GM21737 (cell line): ENCODE measurements around the gene NF1.
"Not testable (repeated sequence)": the region's sequence is repeated elsewhere in the genome, so short reads cannot be mapped to it uniquely, and the experiment has no call there.

ENCODE experiments used
- ATAC-seq: cut with Tn5 transposase; IDR thresholded peaks from one replicate; pipeline ENCODE4 v1.9.1; 2021; ENCODE audit warnings: mild to moderate bottlenecking, moderate library complexity; ENCODE audit not compliant: unreplicated experiment

NF1 gene

GRCh38 chr17:31122746-31123145 is 28.0 kb downstream of the NF1 start:
- ATAC-seq: no peak

- no peak for ATAC-seq
Observed at GRCh38 chr17:31126318-31126717, 31.5 kb downstream of the NF1 start.

GRCh38 chr17:31128241-31128640 is 33.5 kb downstream of the NF1 start:
- no peak for ATAC-seq

GRCh38 chr17:31130286-31131224 is 35.8 kb downstream of the NF1 start:
- ATAC-seq: no peak

- no peak for ATAC-seq
Observed at GRCh38 chr17:31131299-31131698, 36.5 kb downstream of the NF1 start.

GRCh38 chr17:31132977-31133376 is 38.2 kb downstream of the NF1 start:
- ATAC-seq: no peak

- no peak for ATAC-seq
Observed at GRCh38 chr17:31134576-31134975, 39.8 kb downstream of the NF1 start.

GRCh38 chr17:31136319-31136718 is 41.5 kb downstream of the NF1 start:
- no peak for ATAC-seq

GRCh38 chr17:31140111-31140510 is 45.3 kb downstream of the NF1 start:
- ATAC-seq: no peak

GRCh38 chr17:31144428-31144827 is 49.7 kb downstream of the NF1 start:
- ATAC-seq: no peak

- ATAC-seq: no peak
Observed at GRCh38 chr17:31144836-31145235, 50.1 kb downstream of the NF1 start.

GRCh38 chr17:31147507-31148202 is 52.9 kb downstream of the NF1 start:
- ATAC-seq: no peak

- no peak for ATAC-seq
Observed at GRCh38 chr17:31148205-31148604, 53.4 kb downstream of the NF1 start.

GRCh38 chr17:31152271-31152670 is 57.5 kb downstream of the NF1 start:
- ATAC-seq: no peak

- no peak for ATAC-seq
Observed at GRCh38 chr17:31155208-31155810, 60.5 kb downstream of the NF1 start.

GRCh38 chr17:31156326-31156725 is 61.5 kb downstream of the NF1 start:
- no peak for ATAC-seq

- ATAC-seq: not testable (repeated sequence)
Observed at GRCh38 chr17:31156864-31157263, 62.1 kb downstream of the NF1 start.

- ATAC-seq: no peak
Observed at GRCh38 chr17:31158746-31159377, 64.1 kb downstream of the NF1 start.

GRCh38 chr17:31163091-31163781 is 68.5 kb downstream of the NF1 start:
- ATAC-seq: no peak

GRCh38 chr17:31167111-31167510 is 72.3 kb downstream of the NF1 start:
- no peak for ATAC-seq

- no peak for ATAC-seq
Observed at GRCh38 chr17:31171701-31172100, 76.9 kb downstream of the NF1 start.
